ENCODE data around the gene CST5.

The CST5 gene

DNA sequence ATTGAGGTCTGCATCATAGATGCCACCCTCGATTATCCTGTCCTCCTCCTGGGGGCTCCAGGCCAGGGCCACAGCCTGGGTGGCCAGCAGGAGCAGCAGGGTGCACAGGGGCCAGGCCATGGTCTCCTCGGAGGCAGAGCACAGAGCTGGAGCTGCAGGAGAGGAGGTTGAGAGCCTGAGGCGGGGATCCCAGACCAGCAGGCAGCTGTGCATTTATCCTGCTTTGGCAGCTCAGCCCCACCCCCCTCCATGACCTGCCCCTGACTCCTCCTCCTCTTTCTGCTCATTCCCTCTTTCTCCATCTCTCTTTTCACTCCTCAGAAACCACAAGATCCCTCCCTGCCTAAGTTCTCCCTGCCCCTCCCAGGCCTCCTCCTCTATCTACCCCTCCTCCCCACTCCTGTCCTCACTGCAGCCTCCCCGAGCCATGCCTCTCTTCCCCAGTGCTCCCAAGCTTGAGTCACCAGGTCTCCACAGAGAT, 53.0 kb downstream of the CST5 start, which contains the start of gene CST2:
Gene CST2 (minus strand): TSS at position 189 of the 481 bp plus-strand sequence. CDS start 69 bp downstream, at position 120.
- DNase-seq (ENCODE audit: low read depth, low spot score), result no peak
- H3K4me3 ChIP-seq (ENCODE audit: low read depth, low read length), result no peak within 1 kb of the TSS
- TF ChIP-seq, protein P1, sequence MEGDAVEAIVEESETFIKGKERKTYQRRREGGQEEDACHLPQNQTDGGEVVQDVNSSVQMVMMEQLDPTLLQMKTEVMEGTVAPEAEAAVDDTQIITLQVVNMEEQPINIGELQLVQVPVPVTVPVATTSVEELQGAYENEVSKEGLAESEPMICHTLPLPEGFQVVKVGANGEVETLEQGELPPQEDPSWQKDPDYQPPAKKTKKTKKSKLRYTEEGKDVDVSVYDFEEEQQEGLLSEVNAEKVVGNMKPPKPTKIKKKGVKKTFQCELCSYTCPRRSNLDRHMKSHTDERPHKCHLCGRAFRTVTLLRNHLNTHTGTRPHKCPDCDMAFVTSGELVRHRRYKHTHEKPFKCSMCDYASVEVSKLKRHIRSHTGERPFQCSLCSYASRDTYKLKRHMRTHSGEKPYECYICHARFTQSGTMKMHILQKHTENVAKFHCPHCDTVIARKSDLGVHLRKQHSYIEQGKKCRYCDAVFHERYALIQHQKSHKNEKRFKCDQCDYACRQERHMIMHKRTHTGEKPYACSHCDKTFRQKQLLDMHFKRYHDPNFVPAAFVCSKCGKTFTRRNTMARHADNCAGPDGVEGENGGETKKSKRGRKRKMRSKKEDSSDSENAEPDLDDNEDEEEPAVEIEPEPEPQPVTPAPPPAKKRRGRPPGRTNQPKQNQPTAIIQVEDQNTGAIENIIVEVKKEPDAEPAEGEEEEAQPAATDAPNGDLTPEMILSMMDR (IDR thresholded peaks at IDR 0.05; ENCODE audit: low read depth, low read length), result no peak
- in situ Hi-C loops (cut with HindIII; ENCODE audit: low sequenced_read_pairs), result no loop called here
